GM18511 (cell line): ENCODE data around the gene NOX5.
"Not testable (repeated sequence)": the region's sequence is repeated elsewhere in the genome, so short reads cannot be mapped to it uniquely, and the experiment has no call there.

ENCODE experiments used
- ATAC-seq: cut with Tn5 transposase; IDR thresholded peaks from one replicate; pipeline ENCODE4 v1.9.1; 2021; ENCODE audit warnings: mild to moderate bottlenecking, moderate library complexity; ENCODE audit not compliant: unreplicated experiment

NOX5 gene, protein sequence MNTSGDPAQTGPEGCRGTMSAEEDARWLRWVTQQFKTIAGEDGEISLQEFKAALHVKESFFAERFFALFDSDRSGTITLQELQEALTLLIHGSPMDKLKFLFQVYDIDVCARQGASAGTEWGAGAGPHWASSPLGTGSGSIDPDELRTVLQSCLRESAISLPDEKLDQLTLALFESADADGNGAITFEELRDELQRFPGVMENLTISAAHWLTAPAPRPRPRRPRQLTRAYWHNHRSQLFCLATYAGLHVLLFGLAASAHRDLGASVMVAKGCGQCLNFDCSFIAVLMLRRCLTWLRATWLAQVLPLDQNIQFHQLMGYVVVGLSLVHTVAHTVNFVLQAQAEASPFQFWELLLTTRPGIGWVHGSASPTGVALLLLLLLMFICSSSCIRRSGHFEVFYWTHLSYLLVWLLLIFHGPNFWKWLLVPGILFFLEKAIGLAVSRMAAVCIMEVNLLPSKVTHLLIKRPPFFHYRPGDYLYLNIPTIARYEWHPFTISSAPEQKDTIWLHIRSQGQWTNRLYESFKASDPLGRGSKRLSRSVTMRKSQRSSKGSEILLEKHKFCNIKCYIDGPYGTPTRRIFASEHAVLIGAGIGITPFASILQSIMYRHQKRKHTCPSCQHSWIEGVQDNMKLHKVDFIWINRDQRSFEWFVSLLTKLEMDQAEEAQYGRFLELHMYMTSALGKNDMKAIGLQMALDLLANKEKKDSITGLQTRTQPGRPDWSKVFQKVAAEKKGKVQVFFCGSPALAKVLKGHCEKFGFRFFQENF

DNA sequence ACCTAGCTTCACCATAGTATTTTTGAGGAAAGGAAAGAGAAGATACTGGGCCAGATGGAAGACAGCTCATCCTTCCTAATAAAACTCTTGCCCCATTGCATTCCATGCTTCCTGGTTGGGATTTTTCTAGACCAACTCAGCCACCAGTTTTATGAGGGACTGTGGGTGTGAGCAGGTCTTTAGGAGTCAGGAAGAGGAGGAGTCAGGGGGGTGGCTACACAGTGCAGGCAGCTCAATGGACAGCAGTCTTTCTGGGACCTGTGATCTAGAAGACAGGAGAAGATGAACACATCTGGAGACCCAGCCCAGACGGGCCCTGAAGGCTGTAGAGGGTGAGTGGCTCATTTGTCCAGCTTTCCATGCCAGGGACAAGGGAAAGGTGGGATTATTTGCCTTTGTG lies at the start of gene NOX5:
NOX5 (plus strand) TSS at position 242 of the 400 bp plus-strand sequence; CDS start at position 283, 41 bp downstream.
- no peak for ATAC-seq

DNA sequence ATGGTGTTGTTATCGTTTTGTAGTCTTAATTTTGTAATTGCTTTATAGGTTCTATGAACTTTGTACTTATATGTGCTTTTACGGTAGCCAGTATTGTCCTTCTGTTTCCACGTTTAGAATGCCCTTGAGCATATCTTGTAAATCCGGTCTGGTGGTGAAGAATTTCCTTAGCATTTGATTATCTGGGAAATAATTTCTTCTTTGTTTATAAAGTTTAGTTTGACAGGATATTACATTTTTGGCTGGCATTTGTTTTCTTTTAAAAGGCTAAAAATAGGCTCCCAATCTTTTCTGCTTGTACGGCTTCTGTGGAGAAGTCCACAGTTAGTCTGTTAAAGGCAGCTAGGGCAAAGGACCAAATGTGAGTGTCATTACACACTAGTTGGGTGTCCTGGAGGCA lies 47.5 kb upstream of the NOX5 start:
- no peak for ATAC-seq

DNA sequence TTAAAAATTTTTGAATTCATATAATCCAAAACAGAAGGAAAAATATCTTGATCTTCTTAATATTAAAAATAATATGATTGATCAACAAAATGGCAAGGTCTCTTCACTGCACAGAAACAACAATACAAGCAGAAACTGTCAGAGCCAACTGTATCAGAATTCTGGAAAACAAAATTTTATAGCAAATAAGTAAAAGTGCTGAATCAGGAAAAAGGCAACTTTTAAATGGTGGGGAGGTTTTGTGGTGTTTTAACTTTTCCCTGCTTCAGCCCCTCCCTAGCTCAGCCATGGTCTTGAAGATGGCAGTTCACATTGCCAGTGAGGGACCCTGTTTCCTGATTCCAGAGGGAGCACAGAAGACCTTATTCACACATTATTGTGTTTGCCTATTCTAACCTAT lies 46.5 kb upstream of the NOX5 start:
- ATAC-seq, result no peak

DNA sequence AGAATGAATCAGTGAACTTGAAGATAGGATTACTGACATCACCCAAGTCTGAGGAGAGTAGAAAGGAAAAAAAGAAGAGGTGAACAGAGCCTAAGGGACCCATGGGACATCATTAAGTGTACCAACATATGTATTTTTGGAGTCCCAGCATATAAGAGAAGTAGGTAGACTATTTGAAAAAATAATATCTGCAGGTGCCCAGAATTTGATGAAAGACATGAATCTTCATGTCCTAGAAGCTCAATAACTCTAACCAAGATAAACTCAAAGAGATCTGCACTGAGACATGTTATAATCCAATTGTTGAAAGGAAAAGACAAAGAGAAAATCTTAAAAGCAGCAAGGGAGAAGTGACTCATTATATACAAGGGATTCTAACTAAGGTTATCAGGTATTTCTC lies 45.2 kb upstream of the NOX5 start:
- ATAC-seq, result no peak

DNA sequence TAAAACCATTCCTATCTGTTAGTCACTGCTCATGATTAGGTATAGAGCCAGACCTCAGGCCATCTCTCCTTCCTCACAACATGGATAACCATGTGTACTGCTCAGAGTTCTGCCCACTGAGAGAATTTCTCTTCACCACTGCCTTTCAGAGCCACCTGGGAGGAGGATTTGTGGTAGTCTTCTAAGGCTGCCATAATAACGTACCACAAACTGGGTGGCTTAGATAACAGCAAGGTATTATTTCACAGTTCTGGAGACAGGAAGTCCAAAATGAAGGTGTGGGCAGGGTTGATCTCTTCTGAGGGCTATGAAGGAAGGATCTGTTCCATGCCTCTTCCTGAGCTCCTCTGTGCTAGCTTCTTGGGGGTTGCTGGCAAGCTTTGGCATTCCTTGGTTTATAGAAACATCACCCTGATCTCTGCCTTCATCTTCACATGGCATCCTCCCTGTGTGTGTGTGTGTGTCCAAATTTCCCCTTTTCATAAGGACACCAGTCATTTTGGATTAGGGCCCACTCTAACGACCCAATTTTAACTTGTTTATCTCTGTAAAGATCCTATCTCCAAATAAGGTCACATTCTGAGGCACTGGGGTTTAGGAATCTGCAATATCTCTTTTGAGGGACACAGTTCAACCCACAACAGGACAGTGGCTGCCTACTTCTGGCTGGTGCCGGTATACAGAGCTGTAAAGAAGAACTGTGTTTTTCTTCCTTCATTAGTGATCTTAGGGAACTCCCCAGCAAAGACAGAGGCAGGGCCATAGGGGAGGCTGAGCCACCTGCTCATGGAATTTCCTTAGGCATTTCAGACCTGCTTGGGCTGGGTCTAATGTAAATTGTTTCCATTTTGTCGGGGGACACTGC lies 42.1 kb upstream of the NOX5 start:
- no peak for ATAC-seq

DNA sequence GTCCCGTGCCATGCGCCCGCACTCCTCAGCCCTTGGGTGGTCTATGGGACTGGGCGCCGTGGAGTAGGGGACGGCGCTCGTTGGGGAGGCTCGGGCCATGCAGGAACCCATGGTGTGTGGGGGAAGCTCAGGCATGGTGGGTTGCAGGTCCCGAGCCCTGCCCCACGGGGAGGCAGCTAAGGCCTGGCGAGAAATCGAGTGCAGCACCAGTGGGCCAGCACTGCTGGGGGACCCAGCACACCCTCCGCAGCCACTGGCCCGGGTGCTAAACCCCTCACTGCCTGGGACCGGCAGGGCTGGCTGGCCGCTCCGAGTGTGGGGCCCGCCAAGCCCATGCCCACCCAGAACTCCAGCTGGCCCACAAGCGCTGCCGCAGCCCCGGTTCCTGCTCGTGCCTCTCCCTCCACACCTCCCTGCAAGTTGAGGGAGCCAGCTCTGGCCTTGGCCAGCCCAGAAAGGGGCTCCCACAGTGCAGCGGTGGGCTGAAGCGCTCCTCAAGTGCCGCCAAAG lies 38.8 kb upstream of the NOX5 start:
- ATAC-seq, result not testable (repeated sequence)

DNA sequence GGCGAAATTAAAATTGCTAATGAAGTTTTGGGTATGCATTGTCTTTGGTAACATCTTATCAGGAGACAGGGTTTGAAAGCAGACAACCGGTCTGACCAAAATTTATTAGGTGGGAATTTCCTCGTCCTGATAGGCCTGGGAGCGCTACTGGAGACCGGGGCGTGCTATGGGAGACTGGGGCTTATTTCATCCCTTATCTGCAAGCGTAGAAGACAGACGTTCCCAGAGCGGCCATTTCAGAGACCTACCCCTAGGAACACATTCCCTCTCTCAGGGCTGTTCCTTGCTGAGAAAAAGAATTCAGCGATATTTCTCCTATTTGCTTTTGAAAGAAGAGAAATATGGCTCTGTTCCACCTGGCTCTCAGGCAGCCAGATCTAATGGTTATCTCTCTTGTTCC lies 37.1 kb upstream of the NOX5 start:
- ATAC-seq, result not testable (repeated sequence)

DNA sequence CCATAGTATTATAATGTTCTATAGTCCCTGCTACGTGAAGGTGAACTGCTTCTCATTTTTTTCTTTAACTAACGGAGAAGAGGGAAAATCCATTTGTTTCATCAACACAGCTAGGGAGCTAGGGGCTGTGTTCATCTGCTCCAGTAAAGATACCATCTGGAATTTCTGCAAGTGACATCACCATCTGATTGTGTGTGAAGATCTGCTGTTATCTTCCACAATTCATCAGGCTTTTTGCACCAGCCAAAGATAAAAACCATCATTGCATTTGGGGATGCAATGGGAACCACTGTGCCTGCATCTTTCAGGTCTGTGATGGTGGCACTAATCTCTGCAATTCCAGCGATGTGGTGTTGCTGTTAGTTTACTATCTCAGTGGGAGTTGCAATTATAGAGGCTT lies 35.5 kb upstream of the NOX5 start:
- no peak for ATAC-seq

DNA sequence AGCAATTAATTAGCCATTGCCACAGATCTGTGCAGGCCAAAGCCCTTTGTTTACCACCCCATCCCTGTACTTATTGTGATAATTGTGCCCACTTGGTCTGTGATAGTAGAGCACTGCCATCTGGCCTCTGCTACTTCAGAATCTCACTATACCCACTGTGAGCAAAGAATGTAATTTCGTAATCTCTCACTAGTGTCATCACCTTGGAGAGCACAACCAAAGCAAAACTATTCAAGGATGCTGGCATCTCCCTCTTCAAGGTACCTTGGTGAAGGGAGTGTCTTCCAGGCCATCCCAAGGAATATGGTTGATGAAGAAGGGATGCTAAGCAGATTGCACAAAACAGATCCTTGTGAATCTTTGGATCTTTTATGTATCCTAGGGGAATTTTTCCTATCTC lies 34.7 kb upstream of the NOX5 start:
- ATAC-seq, result no peak

DNA sequence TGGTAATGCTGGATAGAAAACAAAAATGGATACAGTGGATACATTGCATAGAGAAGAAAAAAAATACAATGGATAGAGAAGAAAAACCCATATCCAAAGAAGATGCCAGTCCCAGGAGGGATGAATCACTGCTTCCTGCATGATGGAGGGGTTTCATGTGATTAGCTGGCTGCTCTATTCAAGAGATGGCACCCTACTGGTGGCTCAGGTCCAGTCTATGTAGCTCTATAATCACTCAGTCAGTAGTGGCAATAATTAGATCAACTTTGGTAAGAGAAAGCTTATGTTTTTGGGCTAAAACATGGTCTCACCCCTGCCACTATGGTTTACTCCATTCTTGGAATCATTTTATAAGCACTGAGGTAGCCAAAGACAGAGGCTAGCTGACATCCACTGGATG lies 33.7 kb upstream of the NOX5 start:
- ATAC-seq, result no peak

DNA sequence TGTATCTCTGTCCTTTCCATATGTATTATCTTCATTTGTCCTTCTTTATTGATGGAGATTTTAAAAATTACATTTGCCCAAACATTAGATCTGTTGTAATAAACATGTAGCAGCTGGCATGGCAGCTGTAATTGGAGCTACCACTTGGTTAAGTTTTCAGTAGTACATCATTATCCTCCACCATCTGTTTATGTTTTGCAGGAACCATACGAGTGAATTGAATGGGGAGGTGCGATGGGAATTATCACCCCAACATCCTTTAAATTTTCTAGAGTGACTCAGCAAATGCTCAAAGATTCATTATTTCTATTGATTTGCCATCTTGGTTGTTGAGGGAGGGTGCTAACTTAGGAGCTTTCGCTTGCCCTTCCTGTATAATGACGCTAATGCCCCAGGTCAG lies 32.6 kb upstream of the NOX5 start:
- no peak for ATAC-seq

DNA sequence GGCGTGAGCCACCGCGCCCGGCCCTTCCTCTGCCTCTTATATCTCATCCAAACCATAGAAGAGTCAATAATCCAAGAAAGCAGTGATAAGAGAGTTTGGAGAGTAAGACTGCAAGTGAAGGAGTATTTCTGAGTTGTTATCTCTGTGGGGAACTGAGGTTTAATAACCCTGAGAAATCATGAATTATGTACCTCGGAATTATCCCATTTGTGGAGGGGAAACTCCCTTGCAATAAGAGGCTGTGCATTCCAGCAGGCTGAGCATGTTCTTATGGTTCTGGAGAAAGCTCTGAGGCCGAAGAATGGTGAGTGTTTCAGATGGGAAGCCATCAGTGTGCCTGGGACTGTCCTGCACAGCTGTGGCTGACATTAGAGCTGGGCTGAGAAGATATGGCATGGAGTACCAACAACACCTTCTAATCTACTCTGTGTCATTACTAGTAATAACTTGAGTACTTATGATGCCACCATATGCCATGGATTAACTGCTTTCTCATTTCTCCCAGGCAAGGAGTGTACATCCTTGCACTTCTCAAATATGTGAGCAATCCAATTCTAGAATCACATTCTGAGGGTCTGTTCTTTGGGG lies 31.4 kb upstream of the NOX5 start:
- no peak for ATAC-seq

DNA sequence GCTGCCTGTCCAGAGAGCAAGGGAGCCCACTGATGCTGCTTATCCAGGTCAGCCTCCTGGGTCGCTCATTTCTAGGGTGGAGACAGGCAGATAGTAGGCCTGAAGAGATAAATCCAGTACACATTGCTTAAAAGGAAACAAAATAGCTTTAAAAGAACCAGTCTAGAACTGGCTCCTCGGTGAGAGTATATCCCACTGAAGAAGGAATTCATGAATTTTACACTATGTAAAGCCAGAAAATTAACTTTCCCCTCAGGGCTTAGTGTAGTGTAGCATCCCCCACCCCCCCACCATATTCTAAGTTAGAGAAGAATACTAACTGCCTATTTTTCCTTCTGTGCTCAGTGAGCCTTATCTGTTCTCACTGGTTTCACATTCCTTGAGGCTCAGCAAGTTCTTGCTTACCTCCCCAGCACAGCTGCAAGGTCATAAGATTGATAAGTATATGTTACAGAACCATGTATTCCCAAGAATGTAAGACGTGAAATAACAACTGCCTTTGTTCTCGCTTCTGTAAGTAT lies 30.5 kb upstream of the NOX5 start:
- ATAC-seq, result no peak

DNA sequence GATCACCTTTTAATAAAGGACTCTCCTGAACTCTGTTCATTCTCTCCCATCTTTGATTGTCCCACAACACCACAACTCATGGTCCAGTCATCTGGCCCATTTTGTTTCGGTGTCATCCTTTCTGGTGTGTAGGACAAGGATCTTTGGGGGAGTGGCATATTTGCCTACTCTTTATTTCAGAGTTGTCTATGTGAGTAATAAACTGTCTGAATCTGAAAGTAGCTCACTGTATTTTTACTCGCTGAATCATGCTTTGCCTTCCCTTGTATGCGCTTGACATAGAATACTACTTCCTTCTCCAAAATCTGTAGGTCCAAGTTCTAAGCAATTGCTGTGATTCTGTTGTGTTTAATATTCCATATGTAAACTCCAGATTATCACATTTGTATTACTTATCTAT lies 29.9 kb upstream of the NOX5 start:
- ATAC-seq, result no peak

DNA sequence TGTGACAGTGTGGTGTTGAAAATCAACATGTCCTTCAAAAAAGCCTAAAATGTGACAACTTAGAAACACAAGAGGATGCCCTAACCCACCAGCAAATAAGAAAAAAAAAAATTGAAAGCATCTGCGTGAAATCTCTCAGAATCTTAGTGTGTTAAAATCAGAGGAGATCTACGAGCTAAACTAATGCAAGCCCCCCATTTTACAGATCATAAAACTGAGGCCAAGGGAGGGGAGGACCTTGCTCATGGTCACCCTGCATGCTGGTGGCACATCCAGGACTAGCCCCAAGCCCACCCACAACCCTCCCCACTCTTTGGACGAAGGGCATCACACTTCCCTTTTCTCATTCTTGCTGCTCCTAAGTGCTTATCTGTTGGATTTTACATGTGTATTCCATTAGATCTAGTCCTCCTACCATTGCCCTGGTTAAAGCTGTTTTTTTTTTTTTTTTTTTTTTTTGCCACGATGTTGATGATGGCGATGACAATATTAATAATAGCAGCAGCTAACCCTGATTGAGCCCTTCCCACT lies 29.1 kb upstream of the NOX5 start:
- ATAC-seq, result no peak

DNA sequence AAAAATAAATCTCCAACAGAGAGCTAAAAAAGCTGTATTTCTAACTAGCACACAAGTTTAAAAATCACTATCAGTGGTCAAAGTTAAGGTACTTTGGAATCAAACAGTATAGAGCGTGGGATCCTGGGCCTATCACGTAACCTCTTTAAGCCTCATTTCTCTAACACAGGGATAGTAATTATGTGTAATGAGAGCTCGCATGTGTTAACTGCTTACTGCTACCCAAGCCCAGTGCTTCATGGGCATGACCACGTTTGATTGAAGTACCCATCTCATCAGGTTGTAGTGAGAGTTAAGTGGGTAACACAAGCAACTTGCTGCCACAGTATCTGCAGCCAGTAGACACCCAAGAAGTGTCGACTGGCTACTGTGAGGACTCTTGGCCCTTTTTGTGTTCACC lies 28.2 kb upstream of the NOX5 start:
- ATAC-seq, result no peak

DNA sequence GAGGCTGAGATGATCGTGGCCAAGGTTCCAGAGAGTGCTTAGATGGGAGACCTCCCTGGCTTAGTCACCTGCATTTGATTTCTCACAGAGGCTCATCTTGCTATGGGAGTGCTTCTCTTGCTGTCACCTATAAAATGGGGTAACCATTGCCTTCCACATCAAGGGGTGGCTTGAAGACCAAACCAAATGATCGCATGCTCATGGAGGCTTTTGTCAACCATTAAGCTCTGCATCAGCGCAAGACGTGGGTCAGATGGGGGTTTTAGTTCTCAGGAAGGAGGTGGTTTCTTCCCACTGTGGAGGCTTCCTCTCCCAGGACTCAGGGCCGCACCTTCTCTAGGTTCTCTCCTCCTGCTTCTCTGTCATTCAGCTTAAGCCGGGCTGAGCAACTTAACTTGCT lies 27.4 kb upstream of the NOX5 start:
- ATAC-seq, result no peak

DNA sequence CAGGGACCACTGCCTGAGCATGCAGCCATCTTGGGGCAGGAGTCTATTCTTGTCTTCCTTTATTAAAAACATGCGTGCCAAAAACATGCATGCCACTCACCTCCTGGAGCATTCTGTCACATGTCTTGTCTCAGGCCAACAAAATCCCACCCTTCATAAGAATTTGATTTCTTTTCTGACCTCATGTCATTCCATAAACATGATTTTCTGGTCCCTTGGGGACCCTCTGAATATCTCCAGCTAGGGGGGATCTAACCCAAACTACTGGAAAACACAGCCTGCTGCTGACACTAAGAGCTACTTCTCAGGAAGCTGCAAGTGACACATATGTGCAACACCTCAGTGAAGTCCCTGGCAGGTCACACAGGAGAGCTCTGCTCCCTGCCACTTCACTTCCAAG lies 26.8 kb upstream of the NOX5 start:
- no peak for ATAC-seq

DNA sequence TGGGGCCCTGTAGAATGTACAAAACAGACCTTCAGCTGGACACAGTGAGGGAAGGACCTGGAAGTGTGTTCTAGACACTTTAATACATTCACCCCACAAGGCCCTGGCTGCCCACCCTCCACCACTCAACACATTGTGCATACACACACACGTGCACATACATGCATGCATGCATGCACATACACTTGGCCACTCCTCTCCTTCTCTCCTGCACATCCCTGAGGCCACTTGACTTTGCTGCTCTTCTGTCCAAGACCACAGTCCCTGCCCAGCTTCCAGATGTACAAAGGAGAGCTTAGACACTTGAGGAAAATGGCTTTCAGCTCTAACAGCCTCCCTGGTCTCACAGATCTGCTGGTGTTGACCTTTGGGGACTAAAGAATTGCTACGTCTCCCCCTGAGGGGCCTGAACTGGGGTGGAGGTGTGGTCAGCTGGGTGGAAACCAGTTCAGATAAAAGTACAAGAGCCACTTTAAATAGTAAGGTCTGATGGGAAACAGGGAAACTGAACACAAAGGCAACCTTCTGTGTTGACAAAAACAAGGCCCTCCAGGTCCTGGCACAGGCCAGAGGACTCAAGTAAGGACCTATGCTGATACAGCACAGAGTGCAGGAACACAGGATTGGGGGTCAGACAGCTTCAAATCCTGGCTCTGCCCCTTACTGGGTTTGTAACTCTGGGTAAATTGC lies 24.8 kb upstream of the NOX5 start:
- ATAC-seq, result no peak
